22Rv1 (cell line): Measurements from ENCODE around the gene EFS.

Source experiments
- H3K27ac ChIP-seq: fragments of 450-650 bp; 2 replicates; pipeline ENCODE4 v1.5.1; 2017
- ZFX ChIP-seq: fragments of 450-650 bp; IDR thresholded peaks from 2 replicates; pipeline ENCODE4 v1.6.1; 2017; ENCODE audit warnings: antibody characterized with exemption, borderline replicate concordance
- TF ChIP-seq, protein P1 (sequence below): fragments of 450-650 bp; IDR thresholded peaks from 2 replicates; pipeline ENCODE4 v1.5.1; 2017; ENCODE audit warnings: mild to moderate bottlenecking

The EFS gene

GRCh38 chr14:23408307-23408630, 43.3 kb upstream of the EFS start:
- TF ChIP-seq, protein P1, sequence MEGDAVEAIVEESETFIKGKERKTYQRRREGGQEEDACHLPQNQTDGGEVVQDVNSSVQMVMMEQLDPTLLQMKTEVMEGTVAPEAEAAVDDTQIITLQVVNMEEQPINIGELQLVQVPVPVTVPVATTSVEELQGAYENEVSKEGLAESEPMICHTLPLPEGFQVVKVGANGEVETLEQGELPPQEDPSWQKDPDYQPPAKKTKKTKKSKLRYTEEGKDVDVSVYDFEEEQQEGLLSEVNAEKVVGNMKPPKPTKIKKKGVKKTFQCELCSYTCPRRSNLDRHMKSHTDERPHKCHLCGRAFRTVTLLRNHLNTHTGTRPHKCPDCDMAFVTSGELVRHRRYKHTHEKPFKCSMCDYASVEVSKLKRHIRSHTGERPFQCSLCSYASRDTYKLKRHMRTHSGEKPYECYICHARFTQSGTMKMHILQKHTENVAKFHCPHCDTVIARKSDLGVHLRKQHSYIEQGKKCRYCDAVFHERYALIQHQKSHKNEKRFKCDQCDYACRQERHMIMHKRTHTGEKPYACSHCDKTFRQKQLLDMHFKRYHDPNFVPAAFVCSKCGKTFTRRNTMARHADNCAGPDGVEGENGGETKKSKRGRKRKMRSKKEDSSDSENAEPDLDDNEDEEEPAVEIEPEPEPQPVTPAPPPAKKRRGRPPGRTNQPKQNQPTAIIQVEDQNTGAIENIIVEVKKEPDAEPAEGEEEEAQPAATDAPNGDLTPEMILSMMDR, result no peak
- no peak for TF ChIP-seq ZFX
- no peak overlapping the region for H3K27ac ChIP-seq

GRCh38 chr14:23407516-23408306, 42.7 kb upstream of the EFS start, which contains the start of gene MYH6:
Gene MYH6, minus strand, starts transcription at chr14:23408273. Its CDS starts 1,050 bp downstream, at chr14:23407223.
- no peak within 1 kb of the TSS for H3K27ac ChIP-seq
- TF ChIP-seq ZFX, result no peak
- TF ChIP-seq, protein P1, result no peak

DNA sequence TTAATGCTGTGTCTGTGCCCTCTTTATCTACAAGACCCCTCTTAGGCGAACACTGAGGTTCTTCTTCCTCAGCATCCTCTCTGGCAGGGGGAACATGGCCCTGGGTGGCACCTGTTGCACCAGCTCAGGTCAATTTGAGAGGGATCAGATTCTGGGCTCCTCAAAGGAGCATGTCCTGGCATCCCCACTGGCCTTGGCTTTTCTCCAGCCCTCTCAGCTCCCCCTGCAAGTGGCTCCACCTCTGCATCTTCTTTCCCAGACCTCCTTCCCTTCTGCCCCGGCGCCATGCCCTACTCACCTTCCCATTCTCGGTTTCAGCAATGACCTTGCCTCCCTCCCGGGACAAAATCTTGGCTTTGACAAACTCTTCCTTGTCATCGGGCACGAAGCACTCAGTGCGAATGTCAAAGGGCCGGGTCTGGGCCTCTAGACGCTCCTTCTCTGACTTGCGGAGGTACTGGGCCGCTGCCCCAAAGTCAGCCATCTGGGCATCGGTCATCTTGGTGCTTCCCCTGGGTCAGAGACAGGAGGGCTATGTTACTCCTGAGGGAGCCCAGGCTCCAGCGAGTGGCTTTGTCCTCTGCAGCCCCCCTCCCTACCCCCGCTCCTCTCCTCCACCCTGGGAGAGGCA, 41.9 kb upstream of the EFS start:
- no peak overlapping the region for H3K27ac ChIP-seq
- TF ChIP-seq, protein P1, result no peak
- no peak for TF ChIP-seq ZFX

DNA sequence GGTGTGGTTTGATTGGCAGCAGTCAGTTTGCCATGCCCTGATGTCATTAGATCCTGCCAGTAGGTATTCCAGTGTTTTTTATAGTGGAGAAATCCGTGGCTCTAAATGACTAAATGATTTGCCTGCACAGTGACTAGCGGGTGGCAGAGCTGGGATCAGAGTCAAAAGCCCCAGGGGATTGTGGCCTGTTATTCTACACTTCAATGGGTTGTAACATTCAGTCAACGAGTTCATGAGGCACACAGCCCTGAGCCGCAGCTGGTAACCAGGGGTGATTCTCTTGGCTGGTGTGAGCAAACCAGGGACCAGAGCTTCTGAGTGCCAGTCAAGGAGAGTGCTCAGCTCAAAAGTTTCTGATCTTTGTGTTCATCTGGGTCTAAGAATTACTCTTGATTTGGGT, 41.3 kb upstream of the EFS start:
- TF ChIP-seq ZFX, result no peak
- TF ChIP-seq, protein P1, result no peak
- no peak overlapping the region for H3K27ac ChIP-seq

GRCh38 chr14:23405516-23406025, 40.6 kb upstream of the EFS start:
- no peak overlapping the region for H3K27ac ChIP-seq
- TF ChIP-seq, protein P1, result no peak
- TF ChIP-seq ZFX, result no peak

DNA sequence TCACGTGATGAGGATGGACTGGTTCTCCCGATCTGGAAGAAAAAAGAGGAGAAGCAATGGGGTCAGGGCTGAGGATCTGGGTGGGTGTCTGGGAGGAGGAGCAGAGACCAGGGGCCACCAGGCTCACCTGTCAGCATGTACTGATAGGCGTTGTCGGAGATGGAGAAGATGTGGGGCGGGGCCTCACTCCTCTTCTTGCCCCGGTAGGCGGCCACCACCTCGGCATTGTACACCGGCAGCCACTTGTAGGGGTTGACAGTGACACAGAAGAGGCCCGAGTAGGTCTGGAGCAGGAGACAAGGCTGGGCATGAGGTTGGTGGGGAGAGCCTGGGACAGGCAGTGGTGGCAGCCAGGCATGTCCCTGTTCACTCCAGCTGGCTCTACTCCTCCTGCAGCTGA, 40.1 kb upstream of the EFS start:
- no peak overlapping the region for H3K27ac ChIP-seq
- TF ChIP-seq, protein P1, result no peak
- TF ChIP-seq ZFX, result no peak

DNA sequence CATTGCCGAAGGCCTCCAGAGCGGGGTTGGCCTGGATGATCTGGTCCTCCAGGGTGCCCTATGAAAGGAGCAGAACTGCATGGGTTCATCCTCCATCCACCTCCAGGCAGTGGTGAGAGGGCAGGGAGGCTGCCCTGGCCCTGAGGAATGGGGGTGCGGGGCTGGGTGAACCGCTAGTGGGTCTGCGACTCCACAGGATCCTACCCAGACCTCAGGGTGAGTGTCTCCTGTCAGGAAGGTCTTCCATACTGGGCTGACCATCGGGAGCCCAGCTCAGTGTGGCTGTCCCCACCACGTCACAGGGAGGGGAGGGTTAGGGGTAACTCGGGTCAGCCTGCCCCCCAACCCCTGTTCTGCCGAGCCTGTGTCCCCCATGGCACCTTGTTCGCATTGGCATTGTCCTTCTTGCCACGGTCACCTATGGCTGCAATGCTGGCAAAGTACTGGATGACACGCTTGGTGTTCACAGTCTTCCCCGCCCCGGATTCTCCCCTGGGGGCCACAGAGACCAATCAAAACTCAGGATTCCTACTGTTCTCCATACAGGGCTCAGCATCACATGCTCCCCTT, 39.4 kb upstream of the EFS start:
- TF ChIP-seq ZFX, result no peak
- H3K27ac ChIP-seq, result no peak overlapping the region
